ENCODE data around the gene METTL13.

GRCh38 chr1:171819946-171820345 is 38.5 kb downstream of the METTL13 start:
- TF ChIP-seq CTCF (optimal IDR thresholded peaks at IDR 0.05 in 1 of 3, IDR thresholded peaks at IDR 0.05 in 1 of 3, conservative IDR thresholded peaks at IDR 0.05 in 1 of 3; ENCODE audit: extremely low read depth in 1 of 3, insufficient read depth in 2 of 3, low read length in 3 of 3) (no peak), EZH2 (IDR thresholded peaks at IDR 0.05; ENCODE audit: low read length) (no peak)
